AG04449 (cell line): Measurements from ENCODE around the gene DNAAF8.
"Not testable (repeated sequence)": the region's sequence is repeated elsewhere in the genome, so short reads cannot be mapped to it uniquely, and the experiment has no call there.

Experiments used
- CTCF ChIA-PET: fragments of 350-600 bp; formaldehyde crosslinking; extraction: SDS; loops from one replicate; lab custom pipeline; 2021; ENCODE audit warnings: antibody characterized with exemption; lab: Yijun Ruan, JAX
- POLR2A ChIA-PET: fragments of 400-600, 350-600 bp; formaldehyde crosslinking; extraction: SDS; loops from one replicate; lab custom pipeline; 2020; ENCODE audit warnings: antibody characterized with exemption, inconsistent platforms; lab: Yijun Ruan, JAX
- DNase-seq: peaks from one replicate; pipeline ENCODE4 v3.0.0-alpha.2; 2010; ENCODE audit warnings: low read depth, low spot score
- H3K4me3 ChIP-seq: 2 replicates; pipeline ENCODE4 v1.5.1; 2011; ENCODE audit warnings: low read depth, mild to moderate bottlenecking, control low read depth, low read length
- CTCF ChIP-seq: IDR thresholded peaks from one replicate; pipeline ENCODE4 v1.5.1; 2011; ENCODE audit warnings: mild to moderate bottlenecking, moderate library complexity, low read length, control low read depth, inconsistent platforms; ENCODE audit not compliant: insufficient read depth; ENCODE audit errors: missing control alignments

Gene DNAAF8

DNA sequence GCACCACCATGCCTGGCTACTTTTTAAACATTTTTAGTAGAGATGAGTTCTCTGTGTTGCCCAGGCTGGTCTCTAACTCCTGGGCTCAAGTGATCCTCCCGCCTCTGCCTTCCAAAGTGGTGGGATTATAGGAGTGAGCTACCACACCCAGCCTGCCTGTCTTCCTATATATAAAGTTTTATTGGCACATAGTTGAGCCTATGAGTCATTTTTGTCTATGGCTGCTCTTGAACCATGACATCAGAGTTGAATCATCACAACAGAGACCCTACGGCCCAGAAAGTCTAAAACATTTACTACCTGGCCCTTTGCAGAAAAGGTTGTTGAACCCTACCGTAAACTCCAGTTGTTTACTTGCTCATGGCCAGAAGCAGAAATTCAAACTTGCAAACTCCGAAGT, 45.9 kb downstream of the DNAAF8 start:
- POLR2A ChIA-PET, result no interaction called here
- CTCF ChIA-PET, result no interaction called here
- no peak overlapping the region for H3K4me3 ChIP-seq
- TF ChIP-seq CTCF, result no peak
- DNase-seq, result no peak

DNA sequence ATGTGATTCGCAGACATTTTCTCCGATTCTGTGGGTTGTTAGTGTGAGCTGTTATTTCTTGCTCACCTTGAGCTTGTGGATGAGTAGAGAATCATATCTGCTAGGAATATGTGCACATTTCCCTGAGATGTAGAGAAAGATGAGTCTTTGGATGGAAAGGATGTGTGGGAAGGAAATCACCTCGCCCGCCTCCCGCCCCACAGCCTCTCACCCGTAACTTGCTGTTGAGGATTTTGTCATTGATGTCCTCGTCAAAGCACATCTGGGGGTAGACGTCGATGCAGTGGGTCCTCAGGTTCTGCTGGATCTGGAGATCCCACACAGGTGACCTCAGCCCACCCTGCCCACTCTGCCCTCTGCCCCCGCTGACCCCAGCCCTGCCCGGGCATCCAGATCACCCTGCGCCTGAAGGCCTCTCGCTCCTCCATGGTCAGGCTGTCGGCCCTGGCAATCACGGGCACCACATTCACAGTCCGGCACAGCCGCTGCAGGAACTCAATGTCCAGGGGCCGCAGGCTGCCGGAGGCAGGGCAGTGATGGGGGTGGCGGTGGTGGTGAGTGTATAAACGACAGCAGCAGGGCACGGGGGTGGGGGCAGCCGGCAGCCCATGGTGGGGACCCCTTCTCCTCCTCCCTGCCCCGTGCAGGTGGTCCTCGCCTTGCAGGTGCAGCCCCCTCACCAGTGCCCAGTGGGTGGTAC, 49.1 kb downstream of the DNAAF8 start:
- TF ChIP-seq CTCF, result no peak
- ChIA-PET POLR2A (no interaction called here), CTCF (no interaction called here)
- no peak for DNase-seq
- H3K4me3 ChIP-seq, result no peak overlapping the region

DNA sequence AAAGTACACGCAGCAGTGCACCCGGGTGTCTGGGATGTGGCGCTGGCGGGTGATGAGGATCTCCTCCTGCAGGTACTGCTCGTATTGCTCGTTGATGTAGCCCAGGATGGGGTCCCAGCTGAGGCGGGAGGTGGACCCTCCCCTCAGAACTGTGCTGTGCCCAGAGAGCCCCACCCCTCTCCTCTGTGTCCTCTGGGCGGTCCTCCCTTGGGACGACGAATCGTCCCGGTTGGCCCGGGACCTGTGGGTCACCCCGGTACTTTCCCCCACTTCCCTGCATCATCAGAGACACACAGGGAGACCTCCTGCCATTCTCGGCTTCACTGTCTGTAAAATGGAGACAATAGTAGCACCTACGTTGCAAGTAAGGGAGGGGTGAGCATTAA, 49.6 kb downstream of the DNAAF8 start:
- POLR2A ChIA-PET, result no interaction called here
- TF ChIP-seq CTCF, result no peak
- H3K4me3 ChIP-seq, result no peak overlapping the region
- CTCF ChIA-PET, result no interaction called here
- no peak for DNase-seq

DNA sequence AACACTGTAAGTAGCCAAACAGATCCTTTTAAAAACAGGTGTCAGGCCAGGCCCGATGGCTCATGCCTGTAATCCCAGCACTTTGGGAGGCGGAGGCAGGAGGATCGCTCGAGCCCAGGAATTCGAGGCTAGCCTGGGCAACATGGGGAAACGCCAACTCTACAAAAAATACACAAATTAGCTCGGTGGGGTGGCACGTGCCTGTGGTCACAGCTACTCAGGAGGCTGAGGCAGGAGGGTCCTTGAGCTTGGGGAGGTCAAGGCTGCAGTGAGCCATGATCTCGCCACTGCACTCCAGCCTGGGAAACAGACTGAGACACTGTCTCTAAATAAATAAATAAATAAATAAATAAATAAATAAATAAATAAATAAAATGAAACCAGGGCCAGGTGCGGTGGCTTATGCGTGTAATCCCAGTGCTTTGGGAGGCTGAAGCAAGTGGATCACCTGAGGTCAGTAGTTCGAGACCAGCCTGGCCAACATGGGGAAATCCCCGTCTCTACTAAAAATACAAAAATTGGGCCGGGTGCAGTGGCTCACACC, 50.2 kb downstream of the DNAAF8 start:
- CTCF ChIA-PET, POLR2A ChIA-PET, H3K4me3 ChIP-seq, DNase-seq: not testable (repeated sequence)

DNA sequence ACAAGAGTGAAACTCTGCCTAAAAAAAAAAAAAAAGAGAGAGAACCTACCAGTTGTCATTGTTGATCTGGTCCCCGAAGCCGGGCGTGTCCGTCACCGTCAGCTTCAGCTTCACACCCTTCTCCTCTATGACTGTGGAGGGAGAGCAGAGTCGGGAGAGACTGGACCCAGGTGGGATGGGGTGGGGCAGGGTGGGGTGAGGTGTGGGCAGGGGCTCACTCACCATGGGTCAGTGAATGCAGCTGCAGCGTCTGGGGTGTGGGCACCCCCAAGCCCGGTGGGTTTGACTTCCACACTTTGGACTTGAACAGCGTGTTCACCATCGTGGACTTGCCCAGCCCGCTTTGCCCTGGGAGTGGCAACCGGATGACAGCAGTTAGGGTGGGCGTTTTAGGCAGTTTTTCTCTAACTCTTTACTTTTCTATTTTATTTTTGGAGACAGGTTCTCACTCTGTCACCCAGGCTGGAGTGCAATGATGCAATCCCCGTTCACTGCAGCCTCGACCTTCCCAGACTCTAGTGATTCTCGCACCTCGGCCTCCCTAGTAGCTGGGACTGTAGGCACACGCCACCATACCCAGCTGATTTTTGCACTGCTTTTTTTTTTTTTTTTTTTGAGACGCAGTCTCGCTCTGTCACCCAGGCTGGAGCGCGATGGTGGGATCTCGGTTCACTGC, 51.6 kb downstream of the DNAAF8 start:
- ChIA-PET POLR2A (interaction anchor here (1.0 kb wide), 1 partner anchor 17 kb away, joined by 3 read pairs; the partner anchor contains the start of gene ROGDI), CTCF (no interaction called here)
- H3K4me3 ChIP-seq, result no peak overlapping the region
- TF ChIP-seq CTCF, result no peak
- DNase-seq, result no peak

DNA sequence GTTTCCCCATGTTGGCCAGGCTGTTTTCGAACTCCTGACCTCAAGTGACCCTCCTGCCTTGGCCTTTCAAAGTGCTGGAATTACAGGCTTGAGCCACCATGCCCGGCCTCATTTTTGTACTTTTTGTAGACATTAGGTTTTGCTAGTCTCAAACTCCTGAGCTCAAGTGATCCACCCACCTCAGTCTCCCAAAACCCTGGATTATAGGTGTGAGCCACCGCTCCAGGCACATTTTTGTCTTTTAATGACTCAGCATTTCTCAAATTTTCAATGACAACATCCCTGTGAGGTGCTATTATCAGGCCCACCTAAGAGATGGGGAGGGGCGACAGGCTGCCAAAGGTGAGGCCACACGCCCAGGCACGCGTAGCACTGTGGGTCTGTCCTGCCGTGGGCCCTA, 52.7 kb downstream of the DNAAF8 start:
- ChIA-PET POLR2A (no interaction called here), CTCF (no interaction called here)
- DNase-seq, result no peak
- no peak overlapping the region for H3K4me3 ChIP-seq
- TF ChIP-seq CTCF, result no peak
